ENCODE measurements around the gene DYNC1LI1.
"Not testable (repeated sequence)": the region's sequence is repeated elsewhere in the genome, so short reads cannot be mapped to it uniquely, and the experiment has no call there.

Gene DYNC1LI1

DNA sequence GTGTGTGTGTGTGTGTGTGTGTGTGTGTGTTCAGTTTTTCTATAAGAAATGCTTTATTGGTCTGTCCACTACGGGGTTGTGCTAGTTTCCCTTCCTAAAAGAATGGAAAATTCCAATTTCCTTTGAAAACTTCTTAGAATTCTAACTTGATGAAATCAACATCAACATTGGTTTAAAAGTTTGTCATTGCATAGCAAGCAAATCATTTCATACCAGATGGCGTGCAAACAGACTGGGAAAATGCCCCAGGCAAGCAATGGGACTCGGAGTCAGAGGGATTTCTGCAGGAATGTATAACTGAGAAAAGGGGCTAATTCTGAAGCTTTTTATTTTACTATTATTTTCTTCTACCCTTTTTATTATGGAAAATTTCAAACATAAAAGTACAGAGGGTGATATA is 13.1 kb upstream of the DYNC1LI1 start:
- DNase-seq (ENCODE audit: low spot score): no peak

DNA sequence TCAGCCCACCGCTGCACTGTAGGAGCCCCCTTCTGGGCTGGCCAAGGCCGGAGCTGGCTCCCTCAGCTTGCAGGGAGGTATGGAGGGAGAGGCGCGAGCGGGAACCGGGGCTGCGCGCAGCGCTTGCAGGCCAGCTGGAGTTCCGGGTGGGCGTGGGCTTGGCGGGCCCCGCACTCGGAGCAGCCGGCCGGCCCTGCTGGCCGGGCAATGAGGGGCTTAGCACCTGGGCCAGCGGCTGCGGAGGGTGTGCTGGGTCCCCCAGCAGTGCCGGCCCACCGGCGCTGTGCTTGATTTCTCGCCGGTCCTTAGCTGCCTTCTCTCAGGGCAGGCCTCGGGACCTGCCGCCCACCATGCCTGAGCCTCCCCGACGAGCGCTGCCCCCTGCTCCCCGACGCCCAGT is 8.0 kb upstream of the DYNC1LI1 start:
- DNase-seq (ENCODE audit: low spot score): not testable (repeated sequence)

DNA sequence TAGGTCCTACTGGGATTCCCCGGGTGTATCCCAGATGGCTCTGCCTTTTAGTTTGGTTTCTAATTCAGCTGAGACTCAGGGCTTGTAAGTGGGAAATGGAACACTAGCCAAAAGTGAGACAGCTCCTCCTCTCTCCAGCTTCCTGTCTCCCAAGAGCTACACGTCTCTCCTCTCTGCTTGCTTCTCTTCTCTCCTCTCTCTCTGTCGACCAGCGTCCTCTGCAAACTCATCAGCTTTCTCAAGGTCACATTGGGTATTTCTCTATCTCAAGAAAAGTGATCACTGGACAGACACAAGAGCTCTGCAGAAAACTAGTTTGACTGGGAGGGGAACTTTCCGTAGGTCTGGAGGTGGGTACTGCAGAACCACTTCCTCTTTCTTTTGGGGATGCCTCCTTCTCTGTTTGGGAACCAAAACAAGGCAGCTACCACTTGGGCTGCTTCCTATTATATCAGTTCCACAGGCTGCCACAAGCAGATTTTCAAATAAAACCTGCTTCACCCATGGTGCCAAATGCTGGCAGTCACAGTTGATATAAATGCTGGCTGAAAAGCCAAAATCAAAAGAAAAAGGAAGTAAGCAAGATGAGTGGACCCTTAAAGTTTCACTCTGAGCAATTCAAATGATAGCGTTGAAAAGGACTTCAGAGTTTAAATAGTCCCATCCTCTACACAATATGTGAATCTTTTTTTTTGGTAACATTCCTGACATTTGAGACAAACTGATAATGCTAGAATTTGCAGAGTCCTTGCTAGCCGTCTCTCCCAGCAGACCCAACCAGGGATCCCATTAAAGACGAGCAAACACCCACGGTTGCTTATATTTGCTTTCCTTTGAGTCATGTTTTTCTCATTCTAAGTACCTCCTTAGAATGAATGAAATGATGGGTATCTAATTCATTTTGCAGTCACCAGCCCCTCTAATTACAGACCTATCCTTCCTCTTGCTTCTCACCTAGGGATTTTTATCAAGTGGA is 7.2 kb upstream of the DYNC1LI1 start:
- no peak for DNase-seq (ENCODE audit: low spot score)

DNA sequence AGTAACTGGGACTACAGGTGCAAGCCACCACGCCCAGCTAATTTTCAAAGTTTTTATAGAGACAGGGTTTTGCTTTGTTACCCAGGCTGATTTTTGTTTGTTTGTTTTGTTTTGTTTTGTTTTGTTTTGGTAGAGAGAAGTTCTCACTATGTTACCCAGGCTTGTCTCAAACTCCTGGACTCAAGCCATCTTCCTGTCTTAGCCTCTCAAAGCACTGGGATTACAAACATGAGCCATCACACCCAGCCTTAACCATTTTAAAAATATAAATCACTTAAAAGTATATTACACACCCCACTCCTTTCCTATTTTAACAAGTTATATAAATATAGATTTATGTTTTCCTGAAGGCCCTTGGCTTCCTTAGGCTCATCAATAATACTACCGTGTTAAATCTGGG is 6.5 kb upstream of the DYNC1LI1 start:
- DNase-seq (ENCODE audit: low spot score): no peak

DNA sequence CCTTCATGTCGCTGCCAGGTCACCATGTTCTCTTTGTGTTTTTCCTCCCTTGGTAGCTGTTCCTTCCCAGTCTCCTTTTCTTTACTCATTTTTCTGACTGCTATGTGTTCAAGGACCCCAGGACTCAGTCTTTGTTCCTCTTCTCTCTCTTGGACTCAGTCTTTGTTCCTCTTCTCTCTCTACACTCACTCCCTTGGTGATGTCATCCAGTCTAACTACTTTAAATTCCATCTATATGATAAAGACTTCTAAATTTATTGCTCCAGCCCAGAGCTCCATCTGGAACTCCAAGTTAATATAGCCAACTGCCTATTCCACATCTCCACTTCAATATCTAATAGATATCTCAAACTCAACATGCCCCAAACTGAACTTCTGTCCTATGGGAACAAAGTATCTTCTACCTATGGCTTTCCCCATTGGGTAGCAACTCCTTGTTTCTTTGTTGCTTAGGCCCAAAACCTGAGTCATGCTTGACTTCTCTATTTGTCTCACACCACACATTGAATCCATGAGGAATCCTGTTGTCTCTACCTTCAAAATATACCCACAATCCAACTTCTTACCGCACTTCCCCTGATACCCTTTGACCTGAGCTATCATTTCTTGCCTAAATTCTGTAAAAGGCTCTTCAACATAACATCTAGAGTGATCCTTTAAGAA is 4.9 kb upstream of the DYNC1LI1 start:
- DNase-seq (ENCODE audit: low spot score): no peak

DNA sequence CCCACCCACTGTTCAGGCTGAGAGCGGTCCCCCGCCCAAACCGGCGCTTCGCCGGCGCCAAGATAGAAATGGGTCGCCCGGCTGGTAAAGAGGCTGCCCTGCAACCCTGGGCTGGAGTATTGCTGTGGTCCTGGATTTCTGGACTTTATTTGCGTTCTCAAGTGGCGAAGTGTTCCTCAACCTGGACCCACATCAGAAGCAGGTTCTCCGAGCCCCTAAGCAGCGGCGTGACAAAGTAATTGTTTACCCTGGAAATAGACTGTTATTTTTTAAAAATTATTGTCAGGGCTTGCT is 481 bp upstream of the DYNC1LI1 start:
- no peak for DNase-seq (ENCODE audit: low spot score)

DNA sequence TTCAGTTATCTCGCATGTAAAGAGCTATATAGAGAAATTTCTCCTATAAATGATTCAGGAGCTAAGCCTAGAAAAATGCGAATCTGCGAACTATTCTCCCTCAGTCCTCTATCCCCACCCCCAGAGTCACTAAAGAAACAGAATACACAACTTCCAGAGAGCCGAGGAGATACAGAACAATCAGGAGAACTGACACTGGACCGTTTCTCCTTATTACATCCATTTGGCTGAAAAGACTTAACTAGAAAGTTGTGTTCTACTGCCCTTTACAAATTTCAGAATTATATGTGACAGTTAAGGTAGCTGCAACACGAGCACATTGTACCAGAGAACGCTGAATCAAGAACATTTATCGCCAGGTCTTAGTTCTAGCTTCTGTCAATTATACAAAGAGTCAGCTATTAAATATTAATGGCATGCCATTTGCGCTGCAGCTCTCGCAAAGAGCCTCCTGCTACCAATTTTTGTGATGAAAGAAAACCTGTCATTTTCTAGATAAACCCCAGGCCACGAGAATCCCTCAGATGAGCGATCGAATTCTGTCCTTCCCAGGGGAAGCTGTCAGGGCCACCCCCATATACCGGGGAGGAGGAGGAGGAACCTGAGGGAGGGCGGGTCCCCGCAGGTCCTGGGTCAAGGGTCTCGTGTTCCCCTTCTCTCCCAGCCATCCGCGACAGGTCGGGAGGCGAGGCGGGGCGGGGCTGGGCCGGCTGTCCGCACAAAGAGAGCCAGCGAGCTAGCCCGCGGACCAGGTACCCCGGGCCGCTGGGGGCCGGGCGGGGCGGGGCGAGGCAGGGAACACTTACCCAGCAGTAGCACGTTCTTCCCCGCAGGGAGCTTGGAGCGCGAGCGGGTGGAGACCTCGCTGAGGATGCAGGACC is 878 bp downstream of the DYNC1LI1 start:
- DNase-seq (ENCODE audit: low spot score): peak; percentile 77

DNA sequence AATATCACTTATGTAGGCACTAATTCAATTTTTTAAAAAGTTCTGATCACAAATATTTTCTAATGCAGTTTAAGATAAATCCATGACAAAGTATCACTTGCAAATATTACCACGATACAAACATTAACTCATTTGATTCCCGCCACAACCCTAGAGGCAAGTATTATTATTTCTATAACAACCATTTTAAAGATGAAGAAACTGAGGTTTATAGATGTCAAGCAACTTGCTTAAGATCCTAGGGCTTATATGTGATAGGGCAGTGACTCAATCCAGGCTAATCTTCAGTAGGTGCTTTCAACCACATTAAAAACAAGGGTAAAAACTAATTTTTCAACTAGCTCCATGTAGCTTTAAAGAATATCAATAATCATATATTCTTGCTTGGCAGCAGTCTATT is 1.7 kb downstream of the DYNC1LI1 start:
- DNase-seq (ENCODE audit: low spot score): no peak

DNA sequence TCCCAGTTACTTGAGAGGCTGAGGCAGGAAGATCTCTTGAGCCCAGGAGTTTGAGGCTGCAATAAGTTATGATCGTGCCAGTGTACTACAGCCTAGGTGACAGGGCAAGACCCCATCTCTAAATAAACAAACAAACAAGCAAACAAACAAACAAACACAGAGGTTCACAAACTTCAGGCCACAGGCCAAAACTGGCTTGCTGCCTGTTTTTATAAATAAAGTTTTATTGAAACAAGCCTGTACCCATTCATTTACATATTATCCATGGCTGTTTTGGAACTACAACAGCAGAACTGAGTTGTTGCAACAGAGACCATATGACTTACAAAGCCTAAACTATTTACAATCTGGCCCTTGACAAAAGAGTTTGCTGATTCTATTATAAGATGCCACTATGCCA is 6.5 kb downstream of the DYNC1LI1 start:
- no peak for DNase-seq (ENCODE audit: low spot score)

DNA sequence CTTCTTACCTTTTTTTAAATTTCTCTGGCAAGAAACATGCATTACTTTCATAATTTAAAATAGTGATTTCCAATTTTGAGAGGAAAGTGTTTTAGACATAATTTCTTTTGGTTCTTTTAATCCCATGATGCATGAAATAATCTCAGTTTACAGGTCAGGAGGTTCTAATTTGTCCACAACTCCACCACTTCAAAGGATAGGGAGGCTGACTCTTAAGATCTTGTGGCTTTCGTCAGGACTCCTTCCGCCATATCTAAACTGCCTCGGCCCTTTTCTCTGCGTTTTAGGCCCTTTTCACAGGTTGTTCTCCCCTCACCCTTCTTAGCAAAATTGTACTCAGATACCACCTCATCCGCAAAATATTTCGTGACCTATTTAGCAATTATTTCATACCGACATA is 8.0 kb downstream of the DYNC1LI1 start:
- DNase-seq (ENCODE audit: low spot score): no peak

DNA sequence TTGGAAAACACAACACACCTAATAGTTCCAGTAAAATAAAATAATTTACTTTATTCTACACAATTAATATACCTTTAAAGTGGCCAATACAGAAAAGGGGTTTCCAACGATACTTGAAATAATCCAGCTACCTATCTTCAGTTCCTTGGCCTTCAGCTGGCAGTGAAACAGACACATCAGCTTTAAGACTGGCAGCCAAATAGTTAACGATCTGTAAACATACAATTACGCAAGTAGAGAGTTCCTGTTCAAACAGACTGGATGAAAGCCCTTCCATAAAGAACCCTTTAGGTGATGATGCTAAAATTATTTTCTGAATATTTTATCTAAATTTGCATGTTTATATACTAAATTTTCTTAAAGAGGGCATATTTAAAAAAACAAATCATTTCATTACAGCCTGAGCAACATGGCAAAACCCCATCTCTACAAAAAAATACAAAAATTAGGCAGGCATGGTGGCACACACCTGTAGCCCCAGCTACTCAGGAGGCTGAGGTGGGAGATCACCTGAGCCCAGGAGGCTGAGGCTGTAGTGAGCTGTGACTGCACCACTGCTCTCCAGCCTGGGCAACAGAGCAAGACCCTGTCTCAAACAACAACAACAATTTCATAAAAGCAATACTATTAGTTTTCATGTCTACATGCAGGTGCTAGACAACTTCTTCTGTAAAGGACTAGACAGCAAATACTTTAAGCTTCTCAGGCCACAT is 12.9 kb downstream of the DYNC1LI1 start:
- DNase-seq (ENCODE audit: low spot score): peak; percentile 52

DNA sequence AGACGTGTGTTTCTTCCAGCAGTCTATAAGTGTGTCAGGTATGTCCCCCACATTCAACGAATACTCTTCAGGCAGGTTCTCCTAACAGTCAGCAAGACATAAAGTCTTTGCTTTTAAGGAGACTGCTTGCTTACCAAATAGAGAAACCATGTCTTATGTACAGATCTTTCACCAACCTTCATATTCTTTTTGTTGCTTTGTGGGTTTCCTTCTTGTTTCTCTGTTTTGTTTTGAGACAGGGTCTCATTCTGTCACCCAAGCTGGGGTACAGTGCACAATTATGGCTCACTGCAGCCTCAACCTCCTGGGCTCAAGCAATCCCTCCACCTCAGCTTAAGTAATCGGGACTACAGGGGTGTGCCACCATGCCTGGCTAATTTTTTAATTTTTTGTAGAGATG is 14.3 kb downstream of the DYNC1LI1 start:
- DNase-seq (ENCODE audit: low spot score): no peak

DNA sequence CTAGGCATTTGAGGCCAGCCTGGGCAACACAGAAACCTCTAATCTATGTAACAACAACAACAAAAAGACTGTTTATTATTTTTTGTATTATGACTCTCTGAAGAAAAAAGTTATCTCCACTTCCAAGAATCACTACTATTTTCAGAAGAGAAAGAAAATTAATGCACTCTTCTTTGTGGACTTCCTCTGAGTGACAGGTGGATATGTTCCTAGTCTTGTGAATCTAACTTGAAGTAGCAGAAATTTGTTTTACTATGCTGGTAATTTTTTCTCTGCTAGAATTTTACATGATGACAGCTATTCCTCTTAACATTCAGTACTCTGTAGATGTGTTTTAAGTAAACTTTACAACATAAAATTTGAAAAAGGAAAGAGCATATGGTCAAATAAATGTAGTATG is 16.7 kb downstream of the DYNC1LI1 start:
- DNase-seq (ENCODE audit: low spot score): no peak

DNA sequence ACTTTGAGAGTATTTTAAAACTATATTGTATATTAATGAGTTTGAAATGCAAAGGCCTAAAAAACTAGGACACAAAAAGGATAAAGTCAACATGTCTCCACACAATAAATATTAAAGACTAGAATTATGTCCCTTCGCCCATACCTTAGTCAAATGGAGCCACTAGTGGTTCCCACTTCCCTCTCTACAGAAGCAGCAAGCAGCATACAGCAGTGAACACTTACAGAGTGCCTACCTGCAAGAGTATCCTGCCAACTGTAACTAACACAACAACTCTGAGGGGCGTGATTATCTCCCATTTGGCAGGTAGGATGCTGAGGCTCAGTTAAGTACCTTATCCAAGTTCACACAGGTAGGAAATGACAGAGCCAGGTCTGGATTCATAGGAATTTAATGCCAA is 17.2 kb downstream of the DYNC1LI1 start:
- no peak for DNase-seq (ENCODE audit: low spot score)

DNA sequence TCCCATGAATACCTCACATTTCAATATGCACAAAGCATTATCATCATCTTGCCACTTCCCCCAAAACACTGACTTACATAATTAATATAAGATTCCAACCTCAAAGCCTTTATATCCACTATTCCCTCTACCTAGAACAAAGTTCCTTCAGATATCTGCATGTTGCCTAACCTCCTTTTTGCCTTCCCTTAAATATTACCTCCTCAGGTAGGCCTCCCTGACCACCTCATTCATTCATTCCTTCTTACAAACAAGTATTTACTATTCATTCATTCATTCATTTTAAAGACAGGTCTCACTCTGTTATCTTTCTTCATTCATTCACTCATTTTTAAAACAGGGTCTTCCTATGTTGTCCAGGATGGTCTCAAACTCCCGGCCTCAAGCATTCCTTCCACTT is 18.6 kb downstream of the DYNC1LI1 start:
- DNase-seq (ENCODE audit: low spot score): no peak

DNA sequence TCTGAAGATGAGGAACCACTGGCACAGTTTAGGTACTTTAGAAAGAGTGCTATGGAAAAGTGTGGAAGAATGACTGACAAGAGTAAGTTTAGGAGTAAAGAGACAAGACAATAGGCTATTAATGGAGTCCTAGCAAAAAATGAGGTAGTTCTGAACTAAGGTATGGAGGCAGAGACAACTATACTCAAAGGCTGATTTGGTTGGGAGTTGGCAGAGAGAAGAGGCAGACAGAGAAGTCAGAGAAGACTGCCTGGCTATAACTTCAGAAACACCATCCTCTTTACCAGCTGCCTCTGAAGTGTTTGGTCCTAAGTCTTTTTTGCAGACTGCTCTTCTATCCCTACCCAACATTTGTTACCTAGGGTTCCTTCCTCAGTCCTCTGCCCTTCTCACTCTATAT is 19.2 kb downstream of the DYNC1LI1 start:
- DNase-seq (ENCODE audit: low spot score): no peak

DNA sequence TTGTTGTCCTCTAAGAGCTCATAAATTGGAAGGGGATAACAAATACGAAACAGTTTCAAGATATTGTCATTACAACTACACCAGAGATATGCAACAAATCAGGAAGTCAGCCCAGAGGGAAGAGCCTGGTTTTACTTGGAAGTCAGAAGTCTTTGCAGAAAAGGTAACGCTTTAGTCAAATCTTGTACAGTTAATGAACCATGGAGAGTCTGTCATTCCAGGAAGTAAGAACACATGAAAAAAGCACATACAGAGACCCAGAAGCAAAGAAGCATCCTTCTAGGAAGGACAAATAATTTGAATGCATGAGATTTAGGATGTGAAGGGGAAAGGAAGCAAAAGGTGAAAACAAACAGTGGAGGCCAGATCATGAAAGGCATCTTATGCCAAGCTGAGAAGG is 19.6 kb downstream of the DYNC1LI1 start:
- DNase-seq (ENCODE audit: low spot score): no peak

DNA sequence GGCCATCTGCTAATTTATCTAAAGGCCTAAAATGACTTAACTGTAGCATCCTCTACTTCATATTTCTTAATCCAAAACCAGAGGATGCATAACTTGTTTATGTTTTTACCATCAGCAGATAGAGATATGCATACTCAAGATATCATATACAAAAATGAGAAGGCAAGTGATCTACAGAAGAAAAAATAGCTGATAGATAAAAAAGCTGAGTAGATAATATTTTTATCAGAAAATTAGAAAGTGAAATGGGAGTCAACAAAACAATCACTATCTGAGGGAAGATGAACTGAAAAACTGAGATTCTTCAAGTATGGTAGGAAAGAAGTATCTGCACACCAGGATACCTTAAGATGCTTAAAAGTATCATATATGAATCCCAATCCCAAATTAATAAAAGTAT is 25.4 kb downstream of the DYNC1LI1 start:
- DNase-seq (ENCODE audit: low spot score): no peak

DNA sequence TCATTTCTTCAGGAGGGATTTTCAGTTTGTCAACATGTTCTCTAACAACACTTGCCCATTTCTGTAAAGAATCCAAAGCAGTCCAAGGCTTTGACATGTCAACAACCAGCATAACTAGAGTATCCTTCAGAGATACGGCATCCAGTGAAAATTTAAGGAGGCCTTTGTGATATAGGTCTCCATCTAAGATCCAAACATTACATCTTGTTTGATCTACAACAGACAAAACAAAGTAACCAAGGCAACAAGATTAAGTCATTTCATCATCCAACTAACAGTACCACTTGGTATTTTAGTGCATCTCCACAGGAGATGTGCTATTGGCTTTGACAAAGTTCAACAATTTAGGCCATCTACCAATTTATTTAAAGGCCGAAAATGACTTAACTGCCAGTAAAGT is 25.8 kb downstream of the DYNC1LI1 start:
- no peak for DNase-seq (ENCODE audit: low spot score)

DNA sequence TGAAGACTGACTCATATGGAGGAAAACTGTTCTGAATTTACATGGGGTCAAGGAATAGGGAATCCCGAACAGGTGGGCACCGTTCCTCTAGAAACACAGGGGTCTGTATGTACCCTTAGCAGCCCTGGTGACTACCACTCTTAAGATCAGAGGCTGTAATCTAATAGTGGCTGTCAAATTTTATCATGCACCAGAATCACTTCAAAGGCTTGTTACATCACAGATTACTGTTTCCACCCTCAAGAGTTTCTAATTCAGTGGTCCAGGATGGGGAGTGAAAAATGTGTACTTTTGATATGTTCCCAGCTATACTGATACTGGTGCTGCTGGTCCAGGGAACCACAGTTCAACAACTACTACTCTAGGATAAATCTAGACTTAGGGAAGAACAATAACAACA is 27.9 kb downstream of the DYNC1LI1 start:
- no peak for DNase-seq (ENCODE audit: low spot score)

DNA sequence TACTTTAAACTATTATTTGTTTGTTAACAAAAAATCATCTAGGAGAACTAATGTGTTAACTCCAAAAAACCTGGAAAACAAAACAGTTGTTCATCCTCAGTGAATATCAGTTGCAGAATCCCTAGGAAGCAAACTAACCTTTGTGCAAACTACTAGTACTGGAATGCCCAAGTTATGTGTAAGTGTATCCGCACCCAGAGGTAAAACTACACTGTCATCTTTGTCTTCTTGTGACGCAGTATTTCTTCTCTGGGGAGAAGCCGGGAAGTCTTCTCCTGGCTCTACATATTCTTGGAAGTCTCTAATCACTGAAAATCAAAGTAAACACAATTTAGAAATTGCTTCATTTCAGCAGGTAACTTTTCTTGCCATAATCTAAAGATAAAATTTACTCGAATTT is 29.8 kb downstream of the DYNC1LI1 start:
- no peak for DNase-seq (ENCODE audit: low spot score)

DNA sequence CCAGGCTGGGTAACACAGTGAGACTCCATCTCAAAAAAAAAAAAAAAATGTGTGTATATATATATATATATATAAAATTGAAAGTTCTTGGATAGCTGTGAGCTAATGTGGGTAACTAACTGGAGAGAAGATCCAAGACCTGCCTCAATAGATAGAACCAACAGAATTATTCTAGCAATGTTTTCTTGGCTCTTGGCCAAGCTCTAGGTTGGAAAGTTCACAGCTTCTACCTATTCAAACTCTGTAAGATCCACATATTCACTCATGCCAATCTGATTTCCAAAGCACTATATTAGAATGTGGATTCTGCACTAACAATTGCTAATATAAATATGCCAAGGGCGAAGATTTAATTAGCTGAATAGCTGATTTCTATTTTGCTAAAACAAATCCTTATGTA is 38.2 kb downstream of the DYNC1LI1 start:
- no peak for DNase-seq (ENCODE audit: low spot score)
